CD4-positive, alpha-beta T cell treated with Interleukin-2 at 100 ng/mL for 4 hours (primary cell): ENCODE data around the gene CHD1.

Source experiments
- DNase-seq: peaks from one replicate; pipeline ENCODE4 v3.0.0-alpha.2; 2020; ENCODE audit warnings: low spot score

Gene CHD1

GRCh38 chr5:98899456-98899855 is 29.4 kb downstream of the CHD1 start:
- DNase-seq = no peak

- no peak for DNase-seq
Measured at GRCh38 chr5:98898743-98899142, 30.1 kb downstream of the CHD1 start.

- no peak for DNase-seq
Measured at GRCh38 chr5:98891591-98891990, 37.2 kb downstream of the CHD1 start.

- DNase-seq = no peak
Measured at GRCh38 chr5:98880598-98880997, 48.2 kb downstream of the CHD1 start.

GRCh38 chr5:98880151-98880550 is 48.7 kb downstream of the CHD1 start:
- peak; percentile 11 for DNase-seq

- DNase-seq = no peak
Measured at GRCh38 chr5:98877600-98877999, 51.2 kb downstream of the CHD1 start.

GRCh38 chr5:98872674-98873073 is 56.1 kb downstream of the CHD1 start:
- no peak for DNase-seq

- DNase-seq = no peak
Measured at GRCh38 chr5:98865690-98866089, 63.1 kb downstream of the CHD1 start.

- DNase-seq = no peak
Measured at GRCh38 chr5:98847054-98847453, 81.8 kb downstream of the CHD1 start.

GRCh38 chr5:98846520-98846919 is 82.3 kb downstream of the CHD1 start:
- no peak for DNase-seq

GRCh38 chr5:98845878-98846277 is 82.9 kb downstream of the CHD1 start:
- DNase-seq = no peak

GRCh38 chr5:98844865-98845264 is 83.9 kb downstream of the CHD1 start:
- no peak for DNase-seq

- DNase-seq = no peak
Measured at GRCh38 chr5:98843481-98843880, 85.3 kb downstream of the CHD1 start.

GRCh38 chr5:98840946-98841345 is 87.9 kb downstream of the CHD1 start:
- DNase-seq = no peak

- DNase-seq = peak; percentile 5
Measured at GRCh38 chr5:98839469-98840383, 89.1 kb downstream of the CHD1 start.

GRCh38 chr5:98836175-98836574 is 92.6 kb downstream of the CHD1 start:
- DNase-seq = no peak

- no peak for DNase-seq
Measured at GRCh38 chr5:98827588-98828284, 101.1 kb downstream of the CHD1 start.

GRCh38 chr5:98827161-98827560 is 101.6 kb downstream of the CHD1 start:
- DNase-seq = no peak

- no peak for DNase-seq
Measured at GRCh38 chr5:98825582-98826375, 103.0 kb downstream of the CHD1 start.

- no peak for DNase-seq
Measured at GRCh38 chr5:98816582-98817222, 112.1 kb downstream of the CHD1 start.

- no peak for DNase-seq
Measured at GRCh38 chr5:98813755-98814154, 115.1 kb downstream of the CHD1 start.

- DNase-seq = no peak
Measured at GRCh38 chr5:98810206-98810605, 118.6 kb downstream of the CHD1 start.
